ENCODE results near the gene PRRT4. TPM values are rescaled to one million over a fixed set of nuclear protein-coding genes. Genes with fewer than 3 reads are reported as not detected.
A peak's percentile ranks its signal among the peaks of the same experiment; 100 is the strongest.

The PRRT4 gene
- total RNA-seq, 1 experiment from 2014 or later: 0.24 TPM

- Histone ChIP-seq H3K4me1 (ENCODE audit: insufficient read depth, low read length) (no peaks in the 10 kb centered on the region), H3K79me1 (ENCODE audit: insufficient read depth, low read depth, low read length, poor library complexity, severe bottlenecking) (no peaks in the 10 kb centered on the region), H3K9me3 (ENCODE audit: control insufficient read depth, low read depth, low read length) (no peaks in the 10 kb centered on the region), H3K14ac (ENCODE audit: insufficient read depth, low read length) (no peak overlapping the region), H2AFZ (ENCODE audit: low read length) (no peak overlapping the region), H4K8ac (replicated peaks; ENCODE audit: insufficient read length, low read depth, low read length) (no peak overlapping the region), H3K23ac (ENCODE audit: insufficient read length, low read depth, low read length) (no peak overlapping the region), H3K23me2 (ENCODE audit: insufficient read length, low read depth, low read length, poor library complexity, severe bottlenecking) (peaks cover 8% of the 10 kb centered on the region), H3K79me2 (ENCODE audit: insufficient read depth, low read length) (no peaks in the 10 kb centered on the region), H2BK15ac (ENCODE audit: low read depth, low read length) (no peak overlapping the region), H2BK5ac (ENCODE audit: insufficient read length, low read length) (no peak overlapping the region), H2BK120ac (ENCODE audit: low read depth, low read length, poor library complexity, severe bottlenecking) (no peak overlapping the region), H2BK12ac (ENCODE audit: insufficient read length, low read depth, low read length) (no peak overlapping the region), H3K56ac (ENCODE audit: insufficient read length, low read depth, low read length) (no peak overlapping the region), H4K91ac (ENCODE audit: insufficient read length, low read depth, low read length) (no peak overlapping the region), H4K5ac (ENCODE audit: insufficient read length, low read depth, low read length) (no peak overlapping the region), H3K9ac (ENCODE audit: extremely low read depth, insufficient read length, low read length) (no peak overlapping the region), H2BK20ac (ENCODE audit: low read depth, low read length, poor library complexity, severe bottlenecking) (no peak overlapping the region), H4K20me1 (ENCODE audit: control insufficient read depth, insufficient read depth, insufficient read length) (no peaks in the 10 kb centered on the region), H3K4ac (ENCODE audit: low read depth, low read length) (no peak overlapping the region), H3T11ph (ENCODE audit: low read length) (no peak overlapping the region), H3K4me2 (ENCODE audit: insufficient read depth, insufficient read length, low read length) (peak overlapping the region; percentile 77), H2AK5ac (ENCODE audit: insufficient read length, low read length) (no peak overlapping the region), H3K27me3 (ENCODE audit: insufficient read depth, low read length) (peaks cover 34% of the 10 kb centered on the region), H3K27ac (ENCODE audit: insufficient read length, low read depth, low read length) (no peak overlapping the region), H3K18ac (ENCODE audit: insufficient read length, low read depth, low read length) (no peak overlapping the region)
- Mint-ChIP-seq H3K27ac (no peak overlapping the region), H3K36me3 (ENCODE audit: insufficient read depth in 1 of 3, low read depth in 3 of 3) (no peaks in the 10 kb centered on the region; a peak in 2 of 7 replicates), H3K9me3 (peaks cover 0 to 1% of the 10 kb centered on the region in 2 experiments; a peak in 1 of 5 replicates), H3K4me1 (peaks cover 12 to 20% of the 10 kb centered on the region in 2 experiments), H3K27me3 (ENCODE audit: low read depth) (peaks cover 92% of the 10 kb centered on the region), H3K4me3 (peak overlapping the region; percentile 61 to 95; a peak in 4 of 5 replicates)
- no CpG with 5 or more reads among the region's 4 CpGs for WGBS (ENCODE audit: extremely low coverage, insufficient read length, low lambda C conversion rate)
- TF ChIP-seq, protein P1, sequence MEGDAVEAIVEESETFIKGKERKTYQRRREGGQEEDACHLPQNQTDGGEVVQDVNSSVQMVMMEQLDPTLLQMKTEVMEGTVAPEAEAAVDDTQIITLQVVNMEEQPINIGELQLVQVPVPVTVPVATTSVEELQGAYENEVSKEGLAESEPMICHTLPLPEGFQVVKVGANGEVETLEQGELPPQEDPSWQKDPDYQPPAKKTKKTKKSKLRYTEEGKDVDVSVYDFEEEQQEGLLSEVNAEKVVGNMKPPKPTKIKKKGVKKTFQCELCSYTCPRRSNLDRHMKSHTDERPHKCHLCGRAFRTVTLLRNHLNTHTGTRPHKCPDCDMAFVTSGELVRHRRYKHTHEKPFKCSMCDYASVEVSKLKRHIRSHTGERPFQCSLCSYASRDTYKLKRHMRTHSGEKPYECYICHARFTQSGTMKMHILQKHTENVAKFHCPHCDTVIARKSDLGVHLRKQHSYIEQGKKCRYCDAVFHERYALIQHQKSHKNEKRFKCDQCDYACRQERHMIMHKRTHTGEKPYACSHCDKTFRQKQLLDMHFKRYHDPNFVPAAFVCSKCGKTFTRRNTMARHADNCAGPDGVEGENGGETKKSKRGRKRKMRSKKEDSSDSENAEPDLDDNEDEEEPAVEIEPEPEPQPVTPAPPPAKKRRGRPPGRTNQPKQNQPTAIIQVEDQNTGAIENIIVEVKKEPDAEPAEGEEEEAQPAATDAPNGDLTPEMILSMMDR (conservative IDR thresholded peaks at IDR 0.05): no peak
- no peak for DNase-seq
Observed at GRCh38 chr7:128359939-128360338, 1.6 kb downstream of the PRRT4 start.

Measured in H9 (cell line).